ENCODE measurements around the gene NAPG.

DNA sequence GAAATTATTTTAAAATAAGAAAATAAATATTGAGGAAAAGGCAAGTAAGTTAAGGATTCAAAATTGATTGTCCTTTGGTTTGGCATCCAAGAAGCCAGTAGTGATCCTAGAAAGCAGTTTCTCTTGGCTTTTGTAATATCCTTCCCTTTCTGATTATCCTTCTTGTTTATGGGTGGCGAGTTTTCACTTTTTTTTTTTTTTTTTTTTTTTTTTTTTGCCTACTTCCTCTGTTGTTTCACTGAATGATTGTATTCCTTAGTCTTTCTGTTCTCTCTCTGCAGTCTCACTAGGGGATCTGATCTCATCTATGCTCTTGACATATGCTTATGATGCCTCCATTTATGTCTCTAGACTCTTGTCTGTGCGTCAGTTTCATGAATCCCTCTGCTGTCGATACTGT is 4.2 kb downstream of the NAPG start:
- TF ChIP-seq REST (IDR thresholded peaks at IDR 0.05; ENCODE audit: insufficient replicate concordance, low read depth) (no peak), CTCF (IDR thresholded peaks at IDR 0.05; ENCODE audit: insufficient read depth, low read length) (no peak), POLR2AphosphoS5 (IDR thresholded peaks at IDR 0.05; ENCODE audit: low read depth) (no peak)
